HAP-1 (cell line): ENCODE data around the gene IRAK2.

Experiments
- DNase-seq, 2 experiments: peaks; one replicate each; pipeline ENCODE4 v3.0.0-alpha.2; 2016 to 2020; ENCODE audit warnings: low spot score in 2 of 2
- H3K27me3 ChIP-seq: fragments of 250-450 bp; sonication (Bioruptor Pico); 2 replicates; pipeline ENCODE4 v1.5.1; 2020; ENCODE audit warnings: low read depth, mild to moderate bottlenecking, moderate library complexity
- H3K36me3 ChIP-seq: fragments of 250-450 bp; sonication (Bioruptor Pico); replicated peaks from 2 replicates; pipeline ENCODE4 v1.5.1; 2020; ENCODE audit warnings: mild to moderate bottlenecking
- H3K4me1 ChIP-seq: fragments of 250-450 bp; sonication (Bioruptor Pico); 2 replicates; pipeline ENCODE4 v1.5.1; 2020; ENCODE audit warnings: mild to moderate bottlenecking
- H3K4me3 ChIP-seq: fragments of 250-450 bp; sonication (Bioruptor Pico); 2 replicates; pipeline ENCODE4 v1.5.1; 2020; ENCODE audit warnings: mild to moderate bottlenecking, moderate library complexity
- H3K9me3 ChIP-seq: fragments of 250-450 bp; sonication (Bioruptor Pico); 2 replicates; pipeline ENCODE4 v1.5.1; 2020; ENCODE audit warnings: mild to moderate bottlenecking, moderate library complexity
- in situ Hi-C: fragments of 300-500 bp; cut with MboI; formaldehyde crosslinking; loops from 3 replicates; pipeline ENCODE4 v1.14.3; 2020; ENCODE audit warnings: low sequenced_read_pairs, inconsistent platforms, mixed read lengths

IRAK2 gene

DNA sequence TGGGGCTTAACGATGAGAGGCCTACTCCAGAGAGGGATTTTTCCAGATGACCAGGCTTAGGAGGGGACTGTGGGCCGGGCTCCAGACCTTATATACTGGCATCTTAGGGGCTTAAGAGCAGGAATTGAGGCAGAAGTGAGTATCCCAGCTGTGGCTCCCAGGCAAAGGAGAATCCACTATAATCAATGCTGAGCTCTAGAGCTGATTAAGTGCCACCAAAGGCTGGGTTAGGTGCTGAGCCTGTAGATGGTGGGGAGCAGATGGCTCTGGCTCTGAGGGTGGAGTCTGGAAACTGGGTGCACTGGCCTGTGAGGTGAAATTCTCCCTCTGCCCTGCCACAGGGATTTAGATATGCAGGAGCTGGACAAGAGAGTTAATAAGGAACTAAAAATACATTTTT, 23.2 kb downstream of the IRAK2 start:
- Histone ChIP-seq H3K27me3 (no peaks in the 10 kb centered on the region), H3K4me3 (no peak overlapping the region), H3K36me3 (no peaks in the 10 kb centered on the region), H3K4me1 (no peaks in the 10 kb centered on the region), H3K9me3 (no peaks in the 10 kb centered on the region)
- in situ Hi-C loops, result no loop called here
- no peak for DNase-seq

DNA sequence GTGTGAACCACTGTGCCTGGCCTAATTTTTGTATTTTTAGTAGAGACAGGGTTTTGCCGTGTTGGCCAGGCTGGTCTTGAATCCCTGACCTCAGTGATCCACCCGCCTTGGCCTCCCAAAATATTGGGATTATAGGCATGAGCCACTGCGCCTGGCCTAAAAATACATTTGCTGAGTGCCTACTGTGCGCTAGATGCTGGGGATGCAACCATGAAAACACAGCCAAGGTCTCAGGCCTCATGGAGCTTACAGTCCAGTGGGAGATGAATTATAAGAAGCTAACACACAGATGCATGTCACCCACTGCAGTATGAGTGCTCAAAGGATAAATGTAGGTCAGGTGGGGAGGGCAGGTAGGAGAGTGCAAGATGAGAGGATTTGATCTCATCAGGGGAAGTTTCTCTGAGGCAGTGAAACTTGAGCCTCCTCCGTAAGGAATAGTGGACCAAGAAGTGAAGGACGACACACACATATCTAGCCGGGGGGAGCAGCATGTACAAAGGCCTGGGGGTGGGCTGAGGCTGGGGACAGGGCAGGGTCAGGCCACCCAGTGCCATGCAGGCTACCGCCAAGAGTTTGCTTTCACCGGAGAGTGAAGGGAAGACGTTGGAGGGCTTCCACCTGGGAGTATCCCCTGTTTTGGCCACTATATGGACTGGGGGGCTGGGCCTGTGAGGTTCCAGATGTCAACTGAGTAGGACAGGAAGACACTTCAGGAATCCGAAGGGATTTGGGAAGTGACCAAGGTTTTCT, 24.3 kb downstream of the IRAK2 start:
- no peak overlapping the region for H3K4me3 ChIP-seq
- in situ Hi-C loops, result no loop called here
- no peaks in the 10 kb centered on the region for H3K36me3 ChIP-seq
- H3K4me1 ChIP-seq, result no peaks in the 10 kb centered on the region
- H3K9me3 ChIP-seq, result no peaks in the 10 kb centered on the region
- H3K27me3 ChIP-seq, result no peaks in the 10 kb centered on the region
- DNase-seq, result no peak

DNA sequence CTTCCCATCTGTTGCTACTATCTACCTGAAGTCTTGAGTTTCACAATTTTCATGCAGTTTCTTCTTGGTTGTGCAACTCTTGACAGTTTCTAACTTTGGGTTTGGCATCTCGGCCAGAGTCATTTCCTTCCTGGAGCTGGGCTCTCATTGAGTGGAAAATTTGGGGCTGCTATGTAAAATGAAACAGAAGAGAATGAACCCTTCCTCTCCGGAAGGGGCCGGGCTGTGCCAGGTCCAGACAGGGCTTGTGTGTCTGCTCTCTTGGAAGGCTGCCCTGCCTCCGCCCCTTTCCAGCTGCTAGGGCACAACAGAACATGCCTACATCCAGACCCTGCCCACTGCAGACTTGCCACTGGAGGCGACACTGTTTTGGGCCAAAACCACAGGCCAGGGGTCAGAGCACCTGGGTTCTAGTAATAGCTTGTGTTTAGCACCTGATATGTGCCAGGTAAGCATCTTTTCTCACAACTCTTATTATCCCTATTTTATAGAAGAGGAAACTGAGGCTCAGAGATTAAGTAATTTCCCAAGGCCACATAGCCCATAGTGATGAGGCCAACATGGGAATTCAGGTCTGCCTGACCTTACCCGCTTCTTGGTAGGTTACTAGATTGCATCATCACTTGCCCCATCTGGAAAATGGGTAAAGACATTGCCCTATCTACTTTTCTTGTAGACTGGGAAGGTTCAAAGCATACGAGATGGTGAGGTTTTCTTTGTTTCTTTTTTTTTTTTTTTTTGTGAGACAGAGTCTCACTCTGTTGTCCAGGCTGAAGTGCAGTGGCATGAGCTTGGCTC, 25.0 kb downstream of the IRAK2 start:
- H3K4me1 ChIP-seq, result no peaks in the 10 kb centered on the region
- H3K4me3 ChIP-seq, result no peak overlapping the region
- no peaks in the 10 kb centered on the region for H3K9me3 ChIP-seq
- in situ Hi-C loops, result no loop called here
- no peaks in the 10 kb centered on the region for H3K27me3 ChIP-seq
- no peak for DNase-seq
- no peaks in the 10 kb centered on the region for H3K36me3 ChIP-seq

DNA sequence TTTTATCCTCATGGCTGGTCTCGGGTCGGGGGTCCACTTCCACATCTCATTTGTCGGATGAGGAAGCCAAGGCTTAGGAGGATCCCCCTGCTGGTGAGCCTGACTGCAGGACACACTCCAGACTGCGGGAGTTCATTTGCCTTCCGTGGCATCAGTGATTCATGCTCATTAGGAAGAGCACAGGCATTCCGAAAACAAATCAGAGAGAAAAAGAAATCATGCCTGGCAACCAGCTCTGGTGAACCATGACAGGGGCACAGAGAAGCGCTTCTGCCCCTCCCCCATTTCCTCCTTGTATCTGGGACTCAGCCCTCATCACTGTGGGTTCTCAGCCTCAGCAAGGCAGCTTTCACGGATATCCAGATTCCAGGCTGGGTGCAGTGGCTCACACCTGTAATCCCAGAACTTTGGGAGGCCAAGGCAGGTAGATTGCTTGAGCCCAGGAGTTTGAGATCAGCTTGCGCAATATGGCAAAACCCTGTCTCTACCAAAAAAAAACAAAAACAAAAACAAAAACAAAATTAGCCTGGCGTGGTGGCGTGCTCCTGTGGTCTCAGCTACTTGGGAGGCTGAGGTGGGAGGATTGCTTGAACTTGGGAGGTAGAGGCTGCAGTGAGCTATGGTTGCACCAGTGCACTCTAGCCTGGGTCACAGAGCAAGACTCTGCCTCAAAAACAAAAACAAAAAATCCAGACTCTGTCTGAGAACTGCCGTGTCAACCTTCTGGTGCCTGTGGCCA, 28.4 kb downstream of the IRAK2 start:
- Histone ChIP-seq H3K4me3 (no peak overlapping the region), H3K9me3 (no peaks in the 10 kb centered on the region), H3K4me1 (no peaks in the 10 kb centered on the region), H3K27me3 (no peaks in the 10 kb centered on the region), H3K36me3 (no peaks in the 10 kb centered on the region)
- in situ Hi-C loops, result no loop called here
- no peak for DNase-seq

DNA sequence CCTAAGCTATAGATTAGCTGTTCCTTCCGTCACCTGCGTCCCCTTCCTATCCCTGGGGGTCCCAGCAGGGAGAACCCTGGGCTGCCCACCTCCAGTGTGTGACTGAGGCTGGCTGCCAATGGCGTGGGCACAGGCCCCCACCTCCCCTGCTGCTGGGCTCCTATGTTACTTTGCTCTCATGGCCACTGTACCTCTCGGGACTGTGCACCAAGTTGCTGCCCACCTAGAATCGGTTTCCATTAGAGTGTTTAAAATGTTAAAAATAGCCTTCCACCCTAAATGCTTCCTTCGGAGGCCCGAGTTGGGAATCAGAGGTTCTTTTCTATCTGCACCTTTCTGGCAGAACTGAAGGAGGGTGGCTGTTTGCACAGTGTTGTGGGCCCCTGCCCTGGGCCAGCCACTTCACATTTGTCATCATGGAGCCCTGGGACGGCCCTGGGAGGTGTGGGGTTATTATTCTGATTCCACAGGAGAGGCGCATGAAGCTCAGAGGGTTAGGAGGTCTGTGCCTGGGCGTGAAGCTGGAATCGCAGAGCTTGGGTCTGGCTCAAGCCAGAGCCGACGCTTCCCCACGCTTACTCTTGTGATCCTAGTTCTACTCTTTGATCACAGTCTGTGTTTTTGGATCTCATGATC, 29.1 kb downstream of the IRAK2 start:
- Histone ChIP-seq H3K4me1 (no peaks in the 10 kb centered on the region), H3K27me3 (no peaks in the 10 kb centered on the region), H3K9me3 (no peaks in the 10 kb centered on the region), H3K36me3 (no peaks in the 10 kb centered on the region), H3K4me3 (no peak overlapping the region)
- no peak for DNase-seq
- in situ Hi-C loops, result no loop called here

DNA sequence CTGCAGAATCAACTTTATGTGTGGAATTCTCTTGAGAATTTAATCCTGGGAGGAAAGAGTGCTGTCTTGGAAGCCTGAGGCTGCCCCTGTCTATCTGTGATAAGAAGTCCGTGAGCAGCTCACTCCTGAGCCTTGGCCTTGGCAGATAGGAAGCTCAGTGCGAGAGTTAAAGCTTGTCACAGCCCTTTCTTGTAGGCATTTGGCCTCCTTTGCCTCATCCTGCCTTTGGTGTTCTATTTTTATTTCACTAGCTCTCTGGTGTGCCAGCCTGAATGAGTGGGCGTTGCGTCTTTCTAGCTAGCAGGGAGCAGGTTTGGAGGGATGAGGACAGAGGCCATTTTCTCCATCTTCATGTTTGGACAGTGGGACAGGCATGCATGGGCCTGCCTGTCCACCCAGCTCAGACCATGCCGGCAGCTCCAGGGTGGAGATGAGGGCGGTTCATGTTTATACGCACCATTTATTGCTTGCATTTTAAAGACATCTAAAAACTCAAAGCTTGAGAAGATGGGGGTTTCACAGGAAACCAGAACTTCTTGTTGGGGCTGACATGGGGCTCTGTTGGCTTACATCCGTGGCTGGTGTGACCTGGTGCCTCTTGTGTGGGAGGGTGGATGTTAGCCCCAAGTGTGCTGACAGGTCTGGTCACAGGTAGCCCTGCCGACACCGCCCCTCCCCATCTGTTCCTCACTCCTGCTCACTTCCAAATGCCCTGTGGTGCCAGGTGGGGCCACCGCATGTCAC, 29.8 kb downstream of the IRAK2 start:
- in situ Hi-C loops, result no loop called here
- no peaks in the 10 kb centered on the region for H3K4me1 ChIP-seq
- no peak for DNase-seq

DNA sequence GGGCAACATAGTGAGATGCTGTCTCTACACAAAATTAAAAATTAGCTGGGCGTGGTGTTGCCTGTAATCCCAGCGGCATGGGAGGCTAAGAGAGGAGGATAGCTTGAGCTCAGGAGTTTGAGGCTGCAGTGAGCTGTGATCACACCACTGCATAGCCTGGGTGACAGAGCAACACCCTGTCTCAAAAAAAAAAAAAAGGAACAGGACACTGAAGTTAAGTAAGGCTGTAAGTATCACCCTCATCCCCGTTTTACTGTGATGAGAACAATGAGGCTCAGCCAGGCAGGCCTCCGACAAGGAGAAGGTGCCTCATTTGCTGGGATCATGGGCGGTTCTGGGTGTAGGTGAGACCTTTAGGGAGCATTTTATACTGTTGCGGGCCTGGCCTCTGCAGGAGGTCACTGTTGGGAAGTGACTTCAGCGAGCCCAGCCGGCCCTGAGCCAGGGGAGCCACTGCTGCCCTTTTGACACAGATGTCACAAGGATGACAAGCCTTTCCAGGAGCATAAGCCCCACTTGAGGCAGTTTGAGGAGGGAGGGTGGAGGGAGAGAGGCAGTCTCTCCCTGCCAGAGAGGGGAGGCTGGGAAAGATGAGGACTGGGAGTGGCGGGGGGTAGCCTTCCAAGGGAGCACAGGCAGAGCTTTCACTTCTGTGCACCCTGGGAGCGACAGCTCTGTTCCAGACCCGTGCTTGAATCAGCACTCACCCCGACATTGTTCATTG, 30.8 kb downstream of the IRAK2 start:
- no peaks in the 10 kb centered on the region for H3K4me1 ChIP-seq
- no peak overlapping the region for H3K4me3 ChIP-seq
- H3K27me3 ChIP-seq, result no peaks in the 10 kb centered on the region
- no peak for DNase-seq
- in situ Hi-C loops, result no loop called here
- H3K36me3 ChIP-seq, result no peaks in the 10 kb centered on the region
- no peaks in the 10 kb centered on the region for H3K9me3 ChIP-seq

More for the DNA sequence above, 29.8 kb downstream of the IRAK2 start:
- Histone ChIP-seq H3K36me3 (no peaks in the 10 kb centered on the region), H3K4me3 (no peak overlapping the region), H3K27me3 (no peaks in the 10 kb centered on the region), H3K9me3 (no peaks in the 10 kb centered on the region)

DNA sequence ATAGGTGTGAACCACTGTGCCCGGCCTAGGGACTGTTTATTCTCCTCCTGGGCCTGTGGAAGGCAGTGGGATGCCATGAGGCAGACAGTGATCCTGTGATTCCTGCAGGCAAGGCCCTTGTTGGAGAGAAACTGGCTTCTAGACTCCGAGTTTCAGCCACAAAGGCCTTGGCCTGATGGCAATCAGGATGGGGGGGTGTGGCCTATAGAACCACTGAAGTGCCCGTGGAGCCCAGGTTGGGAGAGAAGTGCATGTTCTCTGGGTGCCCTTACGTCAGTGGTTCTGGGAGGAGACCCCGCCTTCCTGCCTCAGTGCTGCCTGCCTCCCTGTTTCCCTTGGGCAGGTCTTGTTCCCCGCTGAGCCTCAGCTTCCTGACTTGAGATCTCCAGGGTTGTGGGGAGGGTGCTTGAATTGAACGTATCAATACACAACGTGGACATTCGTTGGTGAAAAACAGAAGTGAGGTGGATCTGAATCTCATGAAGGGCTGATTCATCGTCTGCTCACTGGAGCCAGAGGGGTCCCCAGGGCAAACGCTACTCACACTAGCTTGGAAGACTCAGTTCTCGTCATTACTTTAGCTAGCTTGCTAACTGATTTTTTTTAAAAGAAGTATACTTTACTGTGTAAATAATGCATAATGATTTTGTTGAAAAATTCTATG, 31.8 kb downstream of the IRAK2 start:
- in situ Hi-C loops, result no loop called here
- no peaks in the 10 kb centered on the region for H3K4me1 ChIP-seq

DNA sequence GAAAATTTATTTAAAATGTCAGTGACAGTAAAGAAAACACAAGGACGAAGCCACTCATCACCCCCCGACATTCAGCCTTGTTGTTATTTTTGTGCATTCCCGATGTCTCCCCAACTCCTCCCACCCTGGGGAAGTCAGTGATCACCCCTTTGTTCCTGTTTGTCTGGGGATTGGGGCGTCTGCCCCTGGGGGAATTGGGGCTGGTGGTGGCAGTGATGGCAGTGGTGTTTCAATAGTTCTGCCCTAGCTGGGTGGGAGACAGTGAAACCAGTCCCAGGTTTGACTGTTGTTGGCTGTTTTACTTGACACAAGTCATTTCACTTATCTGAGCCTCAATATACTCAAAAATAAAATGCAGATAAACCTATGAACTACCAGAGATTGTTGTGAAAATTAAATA, 33.5 kb downstream of the IRAK2 start:
- H3K27me3 ChIP-seq, result no peaks in the 10 kb centered on the region
- in situ Hi-C loops, result no loop called here
- H3K9me3 ChIP-seq, result no peaks in the 10 kb centered on the region
- no peak for DNase-seq
- H3K4me3 ChIP-seq, result no peak overlapping the region
- H3K4me1 ChIP-seq, result no peaks in the 10 kb centered on the region
- H3K36me3 ChIP-seq, result no peaks in the 10 kb centered on the region

More for the DNA sequence above, 31.8 kb downstream of the IRAK2 start:
- Histone ChIP-seq H3K9me3 (no peaks in the 10 kb centered on the region), H3K36me3 (no peaks in the 10 kb centered on the region), H3K27me3 (no peaks in the 10 kb centered on the region), H3K4me3 (no peak overlapping the region)
- DNase-seq, result no peak

DNA sequence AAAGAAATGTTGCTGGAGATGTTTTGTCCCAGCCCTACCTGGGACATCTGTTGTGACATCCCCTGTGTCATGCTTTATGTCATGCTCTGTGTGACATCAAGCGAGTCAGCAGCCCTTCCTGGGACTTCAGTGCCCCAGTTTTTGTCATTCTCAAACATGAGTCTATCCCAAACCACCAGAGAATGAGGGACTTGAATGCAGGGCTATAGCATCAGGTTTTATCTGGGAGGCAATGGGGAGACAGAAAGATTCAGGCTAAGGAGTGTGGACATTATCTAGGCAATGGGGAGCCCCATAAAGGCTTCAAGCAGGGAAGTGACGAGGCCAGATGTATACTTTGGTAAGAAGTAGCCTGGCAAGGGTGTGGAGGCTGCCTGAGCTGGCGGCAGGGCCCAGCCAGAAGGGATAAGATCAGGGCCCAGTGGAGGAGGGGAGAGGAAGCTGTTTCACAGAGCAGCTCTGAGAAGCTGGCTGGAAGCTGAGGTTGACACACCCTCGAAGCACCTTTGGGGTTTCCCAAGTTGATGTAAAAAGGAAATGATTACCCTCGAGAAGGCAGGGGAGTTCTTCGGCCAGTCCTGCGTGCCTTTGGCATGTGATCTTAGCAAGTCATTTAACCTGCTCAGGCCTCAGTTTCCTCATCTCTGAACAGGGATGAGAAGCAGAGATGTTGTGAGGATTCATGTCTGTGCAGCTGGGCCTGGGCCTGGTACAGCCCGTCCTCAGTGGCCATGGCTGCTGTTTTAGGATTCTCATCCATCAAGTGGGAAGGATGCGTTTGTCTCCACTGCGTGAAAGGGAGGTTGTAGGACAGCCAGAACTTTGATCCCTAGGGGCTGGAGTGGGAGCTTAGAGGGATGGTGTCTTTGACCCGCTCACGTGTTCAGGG, 34.3 kb downstream of the IRAK2 start:
- Histone ChIP-seq H3K4me3 (no peak overlapping the region), H3K36me3 (no peaks in the 10 kb centered on the region), H3K27me3 (no peaks in the 10 kb centered on the region), H3K9me3 (no peaks in the 10 kb centered on the region), H3K4me1 (no peaks in the 10 kb centered on the region)
- DNase-seq, result no peak
- in situ Hi-C loops, result no loop called here

DNA sequence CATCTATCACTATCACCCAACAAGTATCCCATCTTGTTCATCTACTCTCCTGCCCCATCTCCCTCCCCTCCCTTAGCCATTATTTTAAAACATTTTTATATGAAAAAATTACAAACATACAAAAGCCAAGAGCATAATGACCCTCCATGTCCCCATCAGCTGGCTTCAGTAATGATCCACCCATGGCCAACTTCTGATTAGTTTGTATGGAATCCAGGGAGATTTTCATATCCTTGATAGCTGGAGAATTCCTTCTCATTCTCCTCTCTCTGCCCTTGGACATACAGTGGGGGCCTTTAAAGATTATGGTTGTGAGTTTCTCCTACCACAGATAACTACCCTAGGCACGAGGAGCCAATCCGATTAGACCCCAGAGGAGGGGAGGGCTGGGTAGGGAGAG, 40.2 kb downstream of the IRAK2 start:
- Histone ChIP-seq H3K27me3 (no peaks in the 10 kb centered on the region), H3K4me1 (no peaks in the 10 kb centered on the region), H3K9me3 (no peaks in the 10 kb centered on the region), H3K36me3 (no peaks in the 10 kb centered on the region), H3K4me3 (no peak overlapping the region)
- no peak for DNase-seq
- in situ Hi-C loops, result no loop called here
